GM18519 (cell line): Measurements from ENCODE around the gene HDAC4.

ENCODE experiments used
- ATAC-seq: cut with Tn5 transposase; IDR thresholded peaks from one replicate; pipeline ENCODE4 v1.9.1; 2021; ENCODE audit warnings: mild to moderate bottlenecking, moderate library complexity; ENCODE audit not compliant: unreplicated experiment, low FRiP score

The HDAC4 gene

DNA sequence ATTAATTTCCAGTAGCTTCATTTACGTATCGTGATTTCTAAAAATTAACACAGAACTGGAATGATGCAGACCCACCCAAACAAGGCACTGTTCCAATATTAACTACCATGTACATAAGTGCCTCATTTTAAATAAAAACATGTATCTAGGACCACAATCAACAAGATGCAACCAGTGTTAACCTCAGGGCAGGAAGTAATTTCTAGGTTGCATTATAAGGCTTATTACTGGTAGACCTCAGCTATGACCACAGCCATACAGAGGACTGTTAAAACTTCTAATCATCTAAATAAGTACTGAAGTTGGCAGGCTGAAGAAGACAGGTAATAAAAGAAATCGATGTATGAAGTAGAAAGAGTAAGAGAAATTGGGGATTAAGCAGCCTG lies 262.9 kb downstream of the HDAC4 start:
- ATAC-seq, result no peak

GRCh38 chr2:239137165-239137897 lies 263.5 kb downstream of the HDAC4 start:
- ATAC-seq, result no peak

- ATAC-seq, result no peak
Observed at GRCh38 chr2:239136762-239137161, 264.1 kb downstream of the HDAC4 start.

DNA sequence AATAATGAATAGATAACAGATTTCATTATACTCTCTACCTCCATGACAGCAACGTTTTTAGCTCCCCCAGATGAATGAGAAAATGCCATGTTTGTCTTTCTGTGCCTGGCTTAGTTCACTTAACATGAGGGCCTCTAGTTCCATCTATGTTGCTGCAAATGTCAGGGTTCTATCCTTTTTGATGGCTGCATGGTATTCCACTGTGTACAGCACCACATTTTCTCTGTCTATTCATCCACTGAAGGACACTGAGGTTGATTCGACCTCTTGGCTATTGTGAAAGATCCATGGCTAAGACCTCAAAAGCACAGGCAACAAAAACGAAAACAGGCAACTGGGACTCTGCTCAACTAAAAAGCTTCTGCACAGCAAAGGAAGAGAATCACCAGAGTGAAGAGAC lies 264.6 kb downstream of the HDAC4 start:
- no peak for ATAC-seq

- ATAC-seq, result no peak
Observed at GRCh38 chr2:239135531-239135930, 265.3 kb downstream of the HDAC4 start.

GRCh38 chr2:239133945-239134570 lies 266.8 kb downstream of the HDAC4 start:
- ATAC-seq, result no peak

DNA sequence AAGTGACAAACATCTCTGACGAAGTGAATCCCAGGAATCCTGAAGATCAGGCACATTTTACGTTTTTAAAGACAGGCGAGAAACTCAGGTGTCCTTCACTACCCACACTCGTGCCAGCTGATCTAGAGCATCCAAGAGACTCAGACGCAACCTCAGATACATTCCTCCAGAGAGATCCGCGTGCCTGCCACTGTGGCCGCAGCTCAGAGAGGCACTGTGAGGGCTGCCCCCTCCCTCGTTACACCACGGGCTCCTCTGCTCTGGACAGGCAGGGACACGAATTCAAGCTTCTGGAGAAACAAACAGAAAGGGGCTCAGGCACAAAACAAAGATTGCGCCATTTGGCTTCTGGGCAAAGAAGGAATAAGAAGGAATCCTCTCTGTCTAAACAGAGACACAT lies 268.0 kb downstream of the HDAC4 start:
- no peak for ATAC-seq

DNA sequence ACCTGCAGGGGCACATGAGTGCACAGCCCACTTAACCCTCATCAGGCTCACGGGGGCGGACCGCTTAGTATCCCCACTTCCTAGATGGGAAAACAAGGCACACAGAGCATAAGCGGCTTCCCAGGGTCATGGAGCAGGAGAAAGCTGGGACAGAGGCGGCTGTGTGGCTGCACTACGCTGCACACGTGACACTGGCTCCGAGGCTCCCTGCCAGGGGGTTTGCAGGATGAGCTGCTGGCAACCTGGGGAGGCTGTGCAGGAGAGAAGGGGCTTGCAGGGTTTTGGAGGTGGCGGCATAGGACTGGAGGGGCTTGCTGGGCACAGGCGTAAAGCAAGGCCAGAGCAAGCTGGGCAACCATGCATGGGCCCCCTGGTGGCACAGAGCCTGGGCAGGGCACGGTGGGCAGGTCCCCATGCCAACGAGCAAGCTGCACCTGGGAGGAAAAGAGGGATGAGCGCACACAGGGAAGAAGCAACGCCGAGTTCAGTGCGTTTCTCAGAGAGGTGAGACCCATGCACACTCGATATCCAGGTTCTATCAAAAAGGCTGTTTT lies 268.6 kb downstream of the HDAC4 start:
- ATAC-seq, result no peak

DNA sequence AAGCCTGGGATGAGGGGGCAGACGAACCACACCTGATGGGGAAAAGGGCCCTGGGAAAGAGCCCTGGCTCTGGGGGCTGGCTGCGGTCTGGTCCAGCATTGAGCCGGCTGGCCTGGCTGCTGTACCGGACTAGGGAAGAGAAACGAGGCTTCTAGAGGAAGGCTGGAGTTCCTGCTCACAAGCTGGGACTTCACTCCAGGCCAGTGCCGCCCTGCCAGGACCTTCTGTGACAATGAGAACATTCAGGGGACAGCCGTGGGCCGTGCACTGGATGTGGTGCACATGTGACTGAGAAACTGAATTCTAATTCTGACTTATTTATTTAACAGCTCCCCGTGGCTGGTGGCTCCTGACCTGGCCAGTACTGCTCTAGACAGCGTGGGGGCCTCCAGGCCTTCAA lies 269.3 kb downstream of the HDAC4 start:
- no peak for ATAC-seq

- ATAC-seq, result no peak
Observed at GRCh38 chr2:239130786-239131325, 270.0 kb downstream of the HDAC4 start.

GRCh38 chr2:239130041-239130440 lies 270.8 kb downstream of the HDAC4 start:
- ATAC-seq, result no peak

DNA sequence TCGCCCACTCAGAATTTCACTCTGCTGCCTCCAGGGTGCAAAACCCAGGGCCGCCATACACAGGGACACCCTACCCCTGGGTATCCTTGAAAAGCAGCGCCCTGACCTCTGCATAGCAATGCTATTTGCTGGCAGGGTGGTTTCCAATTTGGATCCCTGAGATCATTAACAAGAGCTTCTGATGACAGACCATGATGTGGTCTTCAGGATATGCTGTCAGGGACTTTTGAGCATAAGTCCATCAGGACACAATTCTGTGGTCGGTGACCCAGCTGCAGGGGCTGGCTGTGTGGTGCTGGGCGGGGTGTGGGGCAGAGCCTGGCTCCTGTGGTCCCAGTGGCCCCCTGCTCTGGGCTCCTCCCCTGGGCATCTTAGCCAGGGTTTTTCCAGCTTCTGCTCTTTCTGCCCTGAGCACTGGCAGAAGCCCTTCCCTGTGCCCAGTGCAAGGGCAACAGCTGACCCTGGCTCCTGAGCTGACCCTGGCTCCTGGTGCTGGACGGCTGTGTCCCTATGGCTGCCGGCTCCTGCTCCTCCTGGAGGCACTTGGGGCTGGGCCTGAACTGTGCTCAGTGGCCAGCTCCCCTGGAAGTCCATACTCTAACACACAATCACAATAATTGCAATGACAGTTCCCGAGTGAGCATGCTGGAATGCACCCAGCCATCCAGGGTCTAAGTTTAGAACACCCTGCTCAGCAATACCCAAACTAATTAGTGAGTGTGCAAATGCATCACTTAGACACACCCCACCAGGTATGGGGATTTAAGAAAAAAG lies 271.5 kb downstream of the HDAC4 start:
- no peak for ATAC-seq

GRCh38 chr2:239128706-239129105 lies 272.1 kb downstream of the HDAC4 start:
- no peak for ATAC-seq

DNA sequence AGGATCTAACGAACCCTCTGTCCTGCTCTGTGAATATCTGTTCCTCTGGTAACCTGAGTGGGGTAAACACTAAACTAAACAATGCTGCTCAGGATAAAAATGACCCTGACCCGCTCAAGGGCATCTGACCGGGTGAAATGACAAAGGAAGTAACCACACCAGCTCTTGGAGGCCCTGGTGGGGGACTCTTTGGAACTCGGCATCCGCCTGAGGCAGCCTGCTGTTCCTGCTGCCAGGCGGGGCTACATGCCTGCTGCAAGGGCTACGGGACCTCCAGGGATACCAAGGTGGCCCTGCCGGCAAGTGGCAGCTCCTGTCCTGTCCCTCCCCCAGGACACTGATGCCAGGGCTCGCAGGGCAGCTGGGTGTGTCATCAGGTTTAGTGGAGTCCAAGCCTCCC lies 273.3 kb downstream of the HDAC4 start:
- no peak for ATAC-seq

GRCh38 chr2:239125726-239126675 lies 274.8 kb downstream of the HDAC4 start:
- ATAC-seq, result no peak

DNA sequence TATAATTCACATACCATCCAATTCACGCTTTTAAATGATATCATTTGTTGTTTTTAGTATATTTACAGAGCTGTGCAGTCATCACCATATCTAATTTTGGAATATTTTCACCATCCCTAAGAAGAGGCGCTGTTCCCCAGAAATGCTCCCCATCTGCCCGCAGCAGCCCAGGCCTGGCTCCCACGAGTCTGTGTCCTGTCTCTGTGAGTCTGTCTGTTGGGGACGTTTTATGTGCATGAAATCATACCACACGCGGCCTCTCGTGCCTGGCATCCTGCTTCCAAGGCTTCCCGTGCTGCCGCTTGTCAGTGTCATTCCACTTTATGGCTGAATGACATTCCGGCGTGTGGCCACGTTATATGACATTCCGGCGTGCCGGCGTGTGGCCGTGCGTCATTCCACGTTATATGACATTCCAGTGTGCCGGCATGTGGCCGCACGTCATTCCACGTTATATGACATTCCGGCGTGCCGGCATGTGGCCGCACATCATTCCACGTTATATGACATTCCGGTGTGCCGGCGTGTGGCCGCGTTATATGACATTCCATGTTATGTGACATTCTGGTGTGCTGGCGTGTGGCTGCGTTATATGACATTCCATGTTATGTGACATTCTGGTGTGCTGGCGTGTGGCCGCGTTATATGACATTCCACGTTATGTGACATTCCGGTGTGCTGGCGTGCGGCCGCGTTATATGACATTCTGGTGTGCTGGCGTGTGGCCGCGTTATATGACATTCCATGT lies 276.5 kb downstream of the HDAC4 start:
- ATAC-seq, result no peak

DNA sequence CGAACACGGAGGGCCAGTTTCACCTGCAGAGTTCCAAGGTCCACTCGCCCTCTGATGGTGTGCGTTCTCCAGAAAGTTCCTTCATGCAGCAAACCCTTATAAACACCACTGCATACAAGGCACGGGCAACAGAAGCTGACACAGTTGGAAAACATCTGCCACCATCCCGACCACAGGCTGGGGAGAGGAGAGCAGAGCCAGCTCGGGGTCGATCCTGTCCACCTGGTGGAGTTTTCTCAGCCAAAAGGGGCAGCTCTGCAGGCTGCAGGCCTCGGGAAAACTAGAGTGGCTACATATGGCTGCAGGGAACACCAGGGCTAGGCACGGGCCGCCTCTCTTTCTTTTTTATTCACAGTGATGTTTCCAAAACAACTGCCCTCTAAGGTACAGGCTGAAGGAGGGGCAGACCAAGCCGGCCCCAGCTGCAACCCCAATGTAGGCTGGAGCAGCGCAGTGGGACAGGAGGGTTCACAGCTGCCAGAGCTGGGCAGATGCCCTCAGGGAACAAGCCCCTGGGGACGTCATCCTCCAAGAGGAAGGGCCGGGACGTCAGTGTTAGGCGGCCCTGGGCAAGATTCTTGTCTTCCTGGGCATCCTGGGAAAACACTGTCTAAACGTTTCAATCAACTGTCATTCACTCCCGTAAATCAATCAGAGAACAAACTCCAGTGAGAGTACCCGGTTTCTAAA lies 278.3 kb downstream of the HDAC4 start:
- no peak for ATAC-seq

DNA sequence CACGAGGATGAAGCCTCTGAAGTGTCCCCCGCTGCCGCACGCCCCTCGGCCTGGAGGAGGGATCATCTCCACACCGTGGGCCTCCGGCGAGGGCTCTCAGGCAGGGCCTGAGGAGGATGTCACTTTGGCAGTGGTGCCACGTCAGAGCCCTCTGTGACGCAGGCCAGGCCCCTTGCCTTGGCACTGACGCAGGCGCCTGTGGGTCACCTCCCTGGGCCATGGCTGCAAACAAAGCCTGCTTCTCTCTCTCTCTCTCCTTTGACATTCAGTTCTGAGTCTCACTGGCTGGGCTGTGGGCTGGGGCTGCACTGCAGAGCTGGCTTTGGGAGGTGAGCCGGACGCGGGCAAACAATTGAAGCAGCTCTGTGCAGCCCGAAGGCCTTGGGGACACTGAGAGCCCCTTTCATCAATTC lies 279.2 kb downstream of the HDAC4 start:
- no peak for ATAC-seq

DNA sequence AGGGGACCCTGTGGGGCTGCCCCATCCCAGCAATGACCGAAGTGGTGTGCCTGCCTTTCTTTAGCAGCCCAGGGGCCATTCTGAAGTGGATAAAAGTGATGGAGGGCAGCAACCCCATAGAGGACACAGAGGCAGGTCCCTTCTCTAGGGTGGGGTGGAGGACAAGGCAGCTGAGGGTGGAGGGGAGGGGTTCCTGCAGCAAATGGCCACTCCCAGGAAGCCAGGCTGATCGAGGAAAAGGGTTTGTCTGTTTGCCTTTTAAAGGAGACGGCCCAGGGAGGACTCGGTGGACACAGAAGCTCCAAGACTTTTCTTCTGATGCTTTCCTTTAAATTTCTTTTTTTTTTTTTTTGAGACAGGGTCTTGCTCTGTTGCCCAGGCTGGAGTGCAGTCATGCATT lies 280.2 kb downstream of the HDAC4 start:
- ATAC-seq, result no peak
